Stimulated activated CD4-positive, alpha-beta T cell treated with anti-CD3 and anti-CD28 coated beads, TNF-alpha, amount 100 ng/mL, for 4 hours (primary cell): ENCODE data around the gene ZBTB40.

ENCODE experiments used
- DNase-seq, 3 experiments: peaks; one replicate each; pipeline ENCODE4 v3.0.0-alpha.2; 2020; ENCODE audit warnings: low read depth in 3 of 3

The ZBTB40 gene

DNA sequence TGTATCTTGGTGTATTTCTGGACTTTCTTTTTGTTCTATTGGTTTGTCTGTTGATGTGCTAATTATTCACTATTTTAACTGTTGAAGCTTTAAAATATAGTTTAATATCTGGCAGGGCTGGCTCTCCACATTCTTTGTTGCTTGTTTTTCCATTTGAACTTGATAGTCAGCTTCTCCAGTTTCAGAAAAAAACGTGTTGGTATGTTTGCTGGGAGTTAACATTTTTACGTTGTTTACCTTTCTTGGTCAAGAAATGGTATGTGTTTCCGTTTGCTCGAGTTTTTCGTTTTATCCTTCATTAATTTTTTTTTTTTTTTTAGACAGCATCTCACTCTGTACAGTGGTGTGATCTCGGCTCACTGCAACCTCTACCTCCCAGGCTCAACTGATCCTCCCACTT, 16.9 kb upstream of the ZBTB40 start:
- DNase-seq, result no peak

DNA sequence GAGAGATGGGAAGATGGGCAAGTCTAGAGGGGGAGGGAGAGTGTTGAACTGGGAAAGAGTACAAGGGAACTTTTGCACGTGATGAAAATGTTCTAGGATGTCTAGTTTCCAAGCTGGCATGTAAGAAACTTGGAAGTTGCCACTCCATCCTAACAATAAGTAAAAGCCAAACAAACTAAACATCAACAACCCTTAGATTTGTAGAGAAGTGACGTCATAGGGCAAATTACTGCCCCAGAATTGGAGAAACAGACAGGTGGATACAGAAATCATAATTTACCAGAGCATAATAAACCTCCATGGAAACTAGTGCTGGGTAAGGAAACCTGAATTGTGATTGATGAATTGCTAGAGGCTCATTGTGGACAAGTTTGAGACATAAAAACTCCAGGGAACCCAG, 14.7 kb upstream of the ZBTB40 start:
- no peak for DNase-seq

DNA sequence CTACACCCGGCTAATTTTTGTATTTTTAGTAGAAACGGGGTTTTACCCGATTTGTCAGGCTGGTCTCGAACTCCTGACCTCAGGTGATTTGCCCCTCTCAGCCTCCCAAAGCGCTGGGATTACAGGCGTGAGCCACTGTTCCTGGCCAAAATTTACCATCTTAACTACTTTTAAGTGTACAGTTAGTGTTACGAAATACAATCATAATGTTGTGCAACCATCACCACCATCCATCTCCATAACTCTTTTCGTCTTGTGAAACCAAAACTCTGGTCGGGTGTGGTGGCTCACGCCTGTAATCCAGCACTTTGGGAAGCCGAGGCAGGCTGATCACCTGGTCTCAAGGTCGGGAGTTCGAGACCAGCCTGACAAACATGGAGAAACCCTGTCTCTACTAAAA, 14.1 kb upstream of the ZBTB40 start:
- DNase-seq, result no peak

DNA sequence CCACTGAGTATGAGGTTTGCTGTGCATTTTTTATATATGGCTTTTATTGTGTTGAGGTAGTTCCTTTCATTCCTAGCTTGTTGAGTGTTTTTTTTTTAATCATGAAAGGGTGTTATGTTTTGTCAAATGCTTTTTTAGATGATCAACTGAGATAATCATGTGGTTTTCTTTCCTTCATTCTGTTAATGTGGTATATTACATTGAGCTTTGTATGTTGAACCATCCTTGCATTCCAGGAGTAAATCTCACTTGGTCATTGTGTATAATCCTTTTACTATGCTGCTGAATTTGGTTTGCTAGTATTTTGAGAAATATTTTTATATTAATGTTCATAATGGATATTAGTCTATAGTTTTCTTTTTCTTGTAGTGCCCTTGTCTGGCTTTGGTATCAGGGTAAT, 11.1 kb upstream of the ZBTB40 start:
- DNase-seq, result no peak

DNA sequence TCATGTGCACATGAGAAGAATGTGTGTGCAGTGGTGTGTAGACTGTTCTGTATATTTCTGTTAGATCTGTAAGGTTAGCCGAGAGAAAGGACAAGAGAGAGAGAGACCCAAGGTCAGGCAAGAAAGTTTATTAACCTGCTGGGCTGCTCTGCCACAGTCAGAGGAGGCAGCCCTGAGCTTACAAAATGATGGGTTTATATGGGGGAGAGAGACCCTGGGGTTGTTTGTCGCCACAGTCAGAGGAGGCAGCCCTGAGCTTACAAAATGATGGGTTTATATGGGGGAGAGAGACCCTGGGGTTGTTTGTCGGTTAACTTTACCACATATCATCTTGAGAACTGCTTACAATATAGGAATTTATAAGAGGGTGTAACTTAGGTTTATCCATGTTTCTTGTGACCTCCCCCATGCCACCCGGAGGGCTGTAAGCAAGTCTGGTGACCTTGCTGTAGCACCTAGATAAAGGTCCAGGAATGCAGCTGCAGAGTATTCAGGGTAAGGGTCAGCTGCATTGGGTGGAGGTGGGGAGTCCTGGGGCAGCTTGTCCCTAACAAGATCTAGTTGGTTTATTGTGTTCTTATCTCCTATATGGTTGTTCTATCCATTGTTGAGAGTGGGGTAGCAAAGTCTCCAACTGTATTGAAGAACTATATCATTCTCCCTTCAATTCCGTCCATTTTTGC, 9.3 kb upstream of the ZBTB40 start:
- DNase-seq, result no peak

DNA sequence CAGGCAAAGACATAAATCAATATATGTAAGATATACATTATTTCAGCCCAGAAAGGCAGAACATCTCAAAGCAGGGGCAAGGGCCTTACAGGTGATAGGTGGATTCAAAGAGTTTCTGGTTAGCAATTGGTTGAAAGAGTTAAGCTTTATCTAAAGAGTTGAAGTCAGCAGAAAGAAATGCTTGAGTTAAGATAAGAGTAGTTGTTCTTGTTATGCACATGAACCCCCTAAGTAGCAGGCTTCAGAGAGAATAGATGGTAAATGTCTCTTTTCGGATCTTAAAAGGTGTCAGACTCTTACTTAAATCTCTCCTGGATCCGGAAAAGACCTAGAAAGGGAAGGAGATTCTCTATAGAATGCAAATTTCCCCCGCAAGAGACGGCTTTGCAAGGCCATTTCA, 8.3 kb upstream of the ZBTB40 start:
- no peak for DNase-seq

DNA sequence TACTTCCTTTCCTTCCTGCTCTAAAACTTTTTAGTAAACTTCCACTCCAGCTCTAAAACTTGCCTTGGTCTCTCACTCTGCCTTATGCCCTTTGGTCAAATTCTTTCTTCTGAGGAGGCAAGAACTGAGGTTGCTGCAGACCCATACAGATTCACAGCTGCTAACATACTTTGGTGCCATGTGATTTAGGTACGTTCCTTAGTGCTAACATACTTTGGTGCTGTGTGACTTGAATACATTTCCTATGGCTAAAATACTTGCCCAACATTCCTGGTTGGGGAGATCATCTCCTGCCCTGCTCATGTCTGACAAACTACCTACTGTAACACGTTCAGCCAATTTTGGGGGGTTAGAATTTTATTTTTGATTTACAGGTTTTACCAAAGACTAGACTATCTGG, 6.8 kb upstream of the ZBTB40 start:
- no peak for DNase-seq

DNA sequence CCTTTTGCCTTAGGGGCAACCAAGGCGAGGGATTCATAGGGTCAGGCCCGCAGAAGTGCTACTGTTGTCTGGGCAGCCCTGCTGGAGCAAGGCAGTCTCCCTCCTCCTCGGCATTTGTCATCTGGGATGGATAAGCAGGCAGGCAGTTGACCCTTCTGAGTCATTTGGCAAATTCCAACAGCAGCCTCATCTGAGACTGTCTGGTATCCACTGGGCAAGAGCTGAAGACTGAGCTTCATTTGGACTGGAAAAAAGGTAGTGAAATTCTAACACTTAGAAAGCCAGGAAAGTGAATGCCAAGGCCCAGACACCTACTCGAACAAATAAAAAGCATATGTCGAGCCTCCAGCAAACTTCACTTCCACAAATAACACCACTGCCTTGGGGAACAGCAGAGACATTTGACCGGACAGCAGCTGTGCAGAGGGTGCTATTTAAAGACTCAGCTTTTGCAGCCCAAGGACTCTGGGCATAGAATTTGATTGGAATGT, 4.0 kb upstream of the ZBTB40 start:
- DNase-seq, result no peak

DNA sequence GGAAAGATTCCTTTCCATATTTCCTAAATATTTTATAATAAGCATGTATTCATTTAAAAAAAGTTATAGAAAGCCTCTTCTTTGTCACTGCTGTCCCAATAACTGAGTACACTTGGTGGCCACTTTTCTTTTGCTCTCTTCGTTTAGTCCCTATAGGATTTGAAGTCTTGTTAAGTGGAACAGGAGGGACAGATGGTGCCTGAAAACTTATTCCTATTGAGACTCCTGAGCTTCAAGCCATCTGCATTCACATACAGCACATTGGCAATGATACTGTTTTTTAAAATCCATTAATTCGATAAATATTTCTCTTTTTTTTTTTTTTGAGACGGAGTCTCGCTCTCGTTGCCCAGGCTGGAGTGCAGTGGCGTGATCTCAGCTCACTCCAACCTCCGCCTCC, 2.0 kb upstream of the ZBTB40 start:
- no peak for DNase-seq

DNA sequence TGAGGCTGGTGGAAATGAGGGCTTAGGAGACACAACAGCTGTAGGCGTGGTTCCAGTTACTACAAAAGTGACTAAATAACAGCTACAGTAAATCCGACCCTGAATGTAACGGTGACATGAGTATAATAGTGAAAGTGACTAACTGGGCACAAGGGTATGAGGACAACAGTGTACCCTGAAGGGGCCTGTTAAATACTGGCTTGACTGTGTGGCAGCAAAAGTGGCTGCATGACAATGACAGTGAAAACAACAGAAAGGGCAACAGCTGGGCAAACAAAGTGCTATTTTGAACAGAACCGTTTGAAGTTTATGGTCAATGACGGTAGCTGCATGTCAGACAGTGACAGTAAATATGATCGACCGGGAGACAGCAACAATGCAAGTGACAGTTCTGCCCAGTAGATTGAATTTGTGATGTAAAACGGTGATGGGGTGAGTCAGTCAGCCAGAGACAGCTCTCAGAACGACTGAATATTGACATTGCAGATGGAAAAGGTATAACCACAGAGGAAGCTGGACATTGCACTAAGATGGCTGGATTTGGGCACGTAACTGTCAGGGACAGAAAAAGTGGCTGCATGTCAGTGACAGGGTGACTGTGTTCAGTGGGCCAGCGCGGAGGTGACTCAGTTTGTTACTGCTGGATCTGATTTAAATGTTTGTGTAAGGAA, 1.2 kb upstream of the ZBTB40 start:
- no peak for DNase-seq

DNA sequence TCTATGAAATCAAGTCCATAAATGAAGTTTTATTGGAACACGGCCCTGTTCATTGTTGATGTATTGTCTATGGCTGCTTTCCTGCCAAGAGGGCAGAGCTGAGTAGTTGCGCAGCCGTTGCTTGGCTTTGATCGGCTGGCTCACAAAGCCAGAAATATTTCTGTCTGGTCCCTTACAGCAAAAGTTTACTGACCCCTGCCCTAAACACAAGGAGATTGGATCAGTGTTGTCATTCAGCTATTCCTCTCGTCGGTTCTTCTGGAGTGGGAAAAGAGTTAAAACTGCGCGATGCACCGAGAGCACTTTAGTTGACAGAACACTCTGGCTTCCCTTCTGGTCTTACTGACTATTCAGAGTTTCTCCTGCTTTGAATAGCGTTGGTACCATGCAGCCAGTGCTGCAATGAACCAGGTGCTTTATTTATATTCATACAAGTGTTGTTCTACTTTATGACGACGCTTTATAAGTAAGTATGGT, 868 bp downstream of the ZBTB40 start:
- DNase-seq, result no peak

DNA sequence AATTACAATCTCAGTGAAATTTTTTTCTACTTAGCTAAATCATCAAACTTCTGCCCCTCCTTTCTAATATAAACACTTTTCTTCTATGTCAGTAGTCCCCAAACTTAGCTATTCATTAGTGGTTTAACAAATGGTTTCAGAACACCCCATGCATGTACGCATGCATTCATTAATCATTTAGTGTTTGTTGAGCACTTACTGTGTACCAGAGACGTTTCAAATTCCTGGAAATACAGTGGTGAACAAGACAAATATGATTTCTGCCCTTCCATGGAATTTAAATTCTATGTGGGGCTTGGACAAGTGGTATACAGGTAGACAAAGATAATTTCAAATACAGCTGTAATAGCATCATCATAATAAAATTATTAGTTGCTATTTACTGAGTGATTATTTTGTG, 1.5 kb downstream of the ZBTB40 start:
- DNase-seq, result no peak

DNA sequence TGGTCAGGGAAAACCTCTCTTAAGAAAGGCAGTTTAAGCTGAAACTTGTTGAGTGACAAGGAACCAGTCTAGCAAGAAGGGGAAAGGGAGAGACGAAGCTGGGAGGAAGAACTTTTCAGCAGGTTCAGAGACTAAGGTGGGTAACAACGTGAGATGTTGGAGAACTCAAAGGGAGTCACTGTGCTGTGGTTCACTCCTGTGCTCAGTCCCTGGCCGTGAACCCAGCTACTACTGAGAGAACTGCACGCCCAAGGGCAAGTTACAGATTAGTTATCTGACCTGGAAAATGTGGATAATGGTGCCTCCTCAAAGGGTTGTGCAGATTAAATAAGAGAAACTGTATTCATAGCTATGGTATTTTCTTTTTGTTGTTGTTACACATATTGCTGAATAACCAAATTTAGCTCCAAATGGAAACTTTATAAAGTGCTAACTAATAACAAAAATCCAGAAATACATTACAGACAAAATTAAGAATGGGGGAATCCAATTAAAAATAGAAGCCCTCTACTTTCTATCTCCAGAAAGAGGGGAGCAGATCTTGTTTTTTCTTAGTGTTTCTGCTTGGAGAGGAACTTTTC, 2.9 kb downstream of the ZBTB40 start:
- no peak for DNase-seq

DNA sequence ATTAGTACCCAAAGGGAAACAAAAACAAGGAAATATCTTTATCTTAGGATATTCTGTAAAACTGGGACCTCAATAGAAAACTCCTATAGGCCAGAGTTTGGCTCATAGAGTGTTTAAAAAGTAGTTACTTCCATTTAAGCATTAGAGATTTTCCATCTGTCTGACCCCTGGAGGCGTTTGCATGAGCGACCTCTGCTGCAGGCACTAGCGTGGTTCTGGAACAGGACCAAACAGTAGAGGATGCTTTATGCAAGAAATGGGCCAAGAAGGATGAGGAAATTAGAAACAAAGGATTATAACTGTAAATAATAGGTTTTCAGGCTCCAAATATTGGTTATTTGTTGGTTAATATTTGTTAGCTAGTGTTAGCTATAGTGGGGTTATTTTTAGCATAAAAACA, 5.7 kb downstream of the ZBTB40 start:
- DNase-seq, result no peak

DNA sequence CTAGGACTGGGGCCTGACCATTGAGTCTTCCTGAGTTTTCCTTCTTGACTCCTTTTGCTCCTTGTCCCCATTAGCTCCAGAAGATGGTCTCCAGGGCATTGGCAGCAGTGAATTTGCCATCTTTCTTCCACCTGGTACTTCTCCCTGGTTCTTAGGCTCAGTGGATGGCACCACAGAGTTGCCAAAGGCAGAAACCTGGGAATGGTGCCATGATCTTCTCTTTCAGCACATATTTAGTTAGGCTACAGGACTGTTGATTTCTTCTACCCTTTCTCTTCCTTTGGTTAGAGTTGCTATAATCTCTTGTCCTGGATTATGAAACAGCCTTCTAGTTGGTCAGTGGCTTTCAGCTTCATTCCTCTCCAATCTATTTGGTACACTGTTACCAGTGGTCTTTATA, 6.2 kb downstream of the ZBTB40 start:
- DNase-seq, result no peak

DNA sequence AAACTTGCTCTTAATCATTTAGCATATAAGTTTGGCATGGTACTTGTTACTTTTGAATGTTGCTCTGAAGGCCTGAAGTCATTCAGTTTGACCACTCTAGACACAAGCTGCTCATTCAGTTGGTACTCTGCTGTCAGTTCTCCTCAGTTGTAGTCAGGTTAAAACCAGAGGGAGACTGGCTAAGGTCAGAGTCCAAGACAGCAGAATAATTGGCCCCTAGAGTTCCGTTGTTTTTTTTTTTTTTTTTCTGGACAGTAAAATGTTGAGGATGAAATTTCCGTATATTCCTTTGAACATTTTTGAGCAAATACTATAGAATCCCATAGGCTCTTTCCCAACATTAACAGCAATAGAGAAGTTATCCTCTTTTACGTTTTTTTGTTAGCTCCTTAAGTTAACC, 9.4 kb downstream of the ZBTB40 start:
- DNase-seq, result no peak

DNA sequence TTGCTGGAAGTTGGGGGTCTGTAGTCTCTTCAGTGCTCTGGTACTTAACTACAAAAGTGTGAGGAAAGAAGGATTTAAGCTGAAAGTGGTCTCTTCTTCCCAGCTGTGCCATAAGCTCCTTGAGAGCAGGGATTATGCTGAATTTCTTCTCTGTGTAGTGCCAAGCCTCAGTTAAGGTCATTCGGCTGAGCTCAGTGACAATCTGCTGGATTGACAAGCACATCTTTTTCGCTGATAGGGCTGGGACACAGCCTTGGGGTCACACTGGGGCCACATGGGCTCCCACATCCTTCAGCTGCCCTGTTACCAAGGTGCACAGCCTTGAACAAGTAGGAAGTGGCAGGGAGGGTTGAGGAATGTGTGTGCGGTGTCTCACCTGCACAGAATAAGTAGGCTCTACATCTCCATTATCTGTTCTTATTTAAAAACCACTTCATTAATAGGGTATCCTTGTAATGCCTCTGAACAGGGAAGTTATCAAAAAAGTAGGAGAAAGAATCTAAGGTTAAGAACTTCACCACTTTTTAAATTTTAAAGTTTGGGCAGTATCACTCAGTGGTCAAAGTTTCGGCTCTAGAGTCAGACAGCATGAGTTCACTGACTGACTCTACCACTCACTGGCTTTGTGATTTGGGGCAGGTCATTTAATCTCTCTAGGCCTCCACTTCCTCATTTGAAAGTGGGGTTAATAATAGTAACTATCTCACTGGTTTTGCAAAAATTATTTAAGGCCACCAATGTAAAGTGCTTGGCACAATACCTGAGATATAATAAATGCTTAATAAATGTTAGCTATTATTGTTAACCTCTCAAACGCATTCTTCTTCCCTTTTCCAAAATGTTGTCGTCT, 10.3 kb downstream of the ZBTB40 start:
- DNase-seq, result no peak

DNA sequence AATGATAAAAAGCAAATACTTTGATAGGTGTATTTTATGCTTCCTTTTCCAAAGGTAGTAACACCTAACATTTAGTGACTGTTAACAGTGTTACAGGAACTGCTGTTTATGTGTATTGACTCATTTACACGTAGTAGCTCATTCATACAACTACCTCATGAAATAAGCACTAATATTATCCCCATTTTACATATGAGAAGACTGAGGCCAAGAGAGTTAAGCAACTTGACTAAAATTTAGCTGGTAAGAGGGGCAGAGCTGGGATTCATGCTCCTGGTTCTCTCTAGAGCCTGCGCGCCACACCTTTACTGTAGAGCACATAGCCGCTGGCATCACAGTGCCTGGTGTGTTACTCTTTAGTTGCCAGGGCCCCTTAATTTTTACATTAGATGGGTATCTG, 11.3 kb downstream of the ZBTB40 start:
- no peak for DNase-seq

DNA sequence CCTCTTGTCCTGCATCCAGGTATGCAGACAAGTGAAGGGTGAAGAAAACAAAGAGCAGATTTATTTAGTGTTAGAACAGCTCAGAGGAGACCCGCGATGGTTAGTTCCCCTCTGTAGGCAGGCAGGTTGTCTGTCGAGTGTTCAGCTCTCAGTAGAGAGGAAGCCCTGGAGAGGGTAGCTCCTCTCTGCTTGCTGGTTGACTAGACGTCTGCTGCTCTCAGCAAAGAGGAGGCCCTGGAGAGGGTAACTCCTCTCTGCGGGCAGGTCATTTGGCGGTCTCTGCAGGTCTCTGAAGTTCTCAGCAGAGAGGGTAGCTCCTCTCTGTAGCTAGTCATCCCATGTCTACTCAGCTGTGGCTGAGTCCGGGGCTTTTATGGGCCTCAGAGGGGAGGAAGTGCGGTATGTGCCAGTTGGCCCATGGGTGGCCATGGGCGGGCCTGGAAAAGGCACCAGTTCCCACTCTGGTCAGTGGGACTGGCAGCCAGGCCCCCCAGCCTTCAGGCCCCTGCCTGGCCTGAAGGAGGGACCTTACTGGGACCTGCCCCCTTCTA, 13.4 kb downstream of the ZBTB40 start:
- no peak for DNase-seq

DNA sequence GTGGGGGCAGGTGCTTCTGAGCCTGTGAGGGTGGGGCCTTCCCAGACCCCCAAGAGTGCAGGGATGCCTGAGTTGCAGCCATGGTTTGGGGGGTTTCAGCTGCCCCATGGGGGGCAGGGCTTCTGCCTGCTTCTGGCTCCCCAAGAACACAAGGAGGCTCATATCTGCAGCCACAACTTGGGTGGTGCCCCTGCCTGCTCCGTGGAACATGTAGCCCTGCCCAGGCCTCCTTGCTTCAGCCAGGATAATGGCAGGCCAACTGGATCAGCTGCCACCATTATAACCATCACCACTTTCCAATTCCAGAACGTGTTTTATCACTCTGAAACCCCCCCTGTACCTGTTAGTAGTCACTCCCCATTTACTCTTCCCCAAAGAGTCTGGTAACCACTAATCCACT, 14.0 kb downstream of the ZBTB40 start:
- DNase-seq, result no peak

DNA sequence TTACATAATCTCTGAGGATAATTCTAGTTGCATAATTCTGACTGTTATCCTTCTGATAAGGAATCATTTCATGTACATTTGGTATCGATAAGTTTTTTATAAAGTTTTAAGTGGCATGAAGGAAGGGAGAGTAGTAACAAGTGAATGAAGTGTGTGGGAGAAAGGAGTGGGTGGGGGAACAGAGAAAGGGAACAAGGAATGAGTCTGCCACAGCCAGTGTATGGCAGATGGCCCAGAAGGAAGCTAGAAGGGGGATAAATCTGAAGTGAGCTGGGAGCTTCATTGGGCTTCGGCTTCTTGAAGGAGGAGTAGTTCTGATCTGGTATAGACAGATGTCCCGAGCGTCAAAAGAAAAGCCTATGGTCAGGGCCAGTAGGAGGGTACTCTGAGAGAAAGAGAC, 18.6 kb downstream of the ZBTB40 start:
- DNase-seq, result no peak

DNA sequence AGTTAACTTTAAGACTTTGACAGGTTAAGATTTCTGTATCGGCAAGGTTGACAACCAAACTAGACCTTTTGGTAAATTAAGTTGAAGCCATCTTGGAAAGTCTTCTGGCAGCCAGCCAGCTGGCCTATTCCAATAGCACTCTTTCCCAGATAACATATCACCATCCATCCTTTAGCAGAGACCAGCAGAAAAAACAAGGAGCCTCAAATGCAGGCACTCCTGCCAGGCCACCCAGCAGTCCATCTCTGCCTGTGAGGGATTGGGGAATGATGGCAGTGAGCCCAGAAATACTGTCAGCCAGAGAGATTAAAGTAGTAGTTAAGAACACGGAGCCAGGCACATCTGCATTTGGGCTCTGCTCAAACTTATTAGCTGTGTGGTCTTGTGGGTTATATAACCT, 19.4 kb downstream of the ZBTB40 start:
- no peak for DNase-seq
